B cell (primary cell): Measurements from ENCODE around the gene SCARB1.

Source experiments
- EZH2 ChIP-seq: IDR thresholded peaks from 2 replicates; pipeline ENCODE4 v1.6.1; 2012; ENCODE audit warnings: borderline replicate concordance, low read depth, mild to moderate bottlenecking, moderate library complexity, low read length; ENCODE audit not compliant: insufficient read depth, poor library complexity, severe bottlenecking
- TF ChIP-seq, protein P1 (sequence below): fragments of 200-600 bp; IDR thresholded peaks from one replicate; pipeline ENCODE4 v1.8.0; 2022; ENCODE audit warnings: antibody characterized with exemption, mild to moderate bottlenecking

DNA sequence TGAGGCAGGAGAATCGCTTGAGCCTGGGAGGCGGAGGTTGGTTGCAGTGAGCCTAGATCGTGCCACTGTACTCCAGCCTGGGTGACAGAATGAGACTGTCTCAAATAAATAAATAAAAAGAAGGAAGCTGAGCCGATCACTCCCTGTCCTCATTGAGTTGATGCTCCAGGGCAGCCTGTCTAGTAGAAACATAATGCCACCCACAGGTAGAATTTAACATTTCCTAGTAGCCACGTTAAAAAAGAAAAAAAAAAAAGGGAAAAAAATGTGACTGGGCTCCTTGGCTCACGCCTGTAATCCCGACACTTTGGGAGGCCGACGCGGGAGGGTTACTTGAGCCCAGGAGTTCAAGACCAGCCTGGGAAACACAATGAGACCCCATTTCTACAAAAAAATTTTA lies 135.7 kb downstream of the SCARB1 start:
- TF ChIP-seq, protein P1, sequence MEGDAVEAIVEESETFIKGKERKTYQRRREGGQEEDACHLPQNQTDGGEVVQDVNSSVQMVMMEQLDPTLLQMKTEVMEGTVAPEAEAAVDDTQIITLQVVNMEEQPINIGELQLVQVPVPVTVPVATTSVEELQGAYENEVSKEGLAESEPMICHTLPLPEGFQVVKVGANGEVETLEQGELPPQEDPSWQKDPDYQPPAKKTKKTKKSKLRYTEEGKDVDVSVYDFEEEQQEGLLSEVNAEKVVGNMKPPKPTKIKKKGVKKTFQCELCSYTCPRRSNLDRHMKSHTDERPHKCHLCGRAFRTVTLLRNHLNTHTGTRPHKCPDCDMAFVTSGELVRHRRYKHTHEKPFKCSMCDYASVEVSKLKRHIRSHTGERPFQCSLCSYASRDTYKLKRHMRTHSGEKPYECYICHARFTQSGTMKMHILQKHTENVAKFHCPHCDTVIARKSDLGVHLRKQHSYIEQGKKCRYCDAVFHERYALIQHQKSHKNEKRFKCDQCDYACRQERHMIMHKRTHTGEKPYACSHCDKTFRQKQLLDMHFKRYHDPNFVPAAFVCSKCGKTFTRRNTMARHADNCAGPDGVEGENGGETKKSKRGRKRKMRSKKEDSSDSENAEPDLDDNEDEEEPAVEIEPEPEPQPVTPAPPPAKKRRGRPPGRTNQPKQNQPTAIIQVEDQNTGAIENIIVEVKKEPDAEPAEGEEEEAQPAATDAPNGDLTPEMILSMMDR, result no peak
- no peak for TF ChIP-seq EZH2
